ENCODE measurements around the gene WDR12.

Gene WDR12

DNA sequence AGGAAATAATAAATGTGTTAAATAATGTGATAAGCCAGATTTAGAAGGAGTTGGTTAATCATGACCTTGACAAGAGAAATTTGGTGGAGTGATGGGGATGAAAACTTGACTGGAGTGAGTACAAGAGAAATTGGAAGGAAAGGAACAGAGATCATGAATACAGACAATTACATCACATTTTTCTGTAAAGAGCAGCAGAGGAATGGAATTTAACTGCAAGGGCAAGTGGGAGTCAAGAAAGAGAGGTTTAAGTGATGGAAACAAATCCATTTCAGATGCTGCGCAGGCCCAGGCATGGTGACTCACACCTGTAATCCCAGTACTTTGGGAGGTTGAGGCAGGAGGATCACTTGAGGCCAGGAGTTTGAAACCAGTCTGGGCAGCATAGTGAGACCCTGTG, 86.6 kb downstream of the WDR12 start:
- no peak for DNase-seq (ENCODE audit: low read depth)

More for the DNA sequence above, 86.6 kb downstream of the WDR12 start:
- H3K4me3 ChIP-seq (ENCODE audit: low read depth, low read length): no peak overlapping the region
- TF ChIP-seq, protein P1, sequence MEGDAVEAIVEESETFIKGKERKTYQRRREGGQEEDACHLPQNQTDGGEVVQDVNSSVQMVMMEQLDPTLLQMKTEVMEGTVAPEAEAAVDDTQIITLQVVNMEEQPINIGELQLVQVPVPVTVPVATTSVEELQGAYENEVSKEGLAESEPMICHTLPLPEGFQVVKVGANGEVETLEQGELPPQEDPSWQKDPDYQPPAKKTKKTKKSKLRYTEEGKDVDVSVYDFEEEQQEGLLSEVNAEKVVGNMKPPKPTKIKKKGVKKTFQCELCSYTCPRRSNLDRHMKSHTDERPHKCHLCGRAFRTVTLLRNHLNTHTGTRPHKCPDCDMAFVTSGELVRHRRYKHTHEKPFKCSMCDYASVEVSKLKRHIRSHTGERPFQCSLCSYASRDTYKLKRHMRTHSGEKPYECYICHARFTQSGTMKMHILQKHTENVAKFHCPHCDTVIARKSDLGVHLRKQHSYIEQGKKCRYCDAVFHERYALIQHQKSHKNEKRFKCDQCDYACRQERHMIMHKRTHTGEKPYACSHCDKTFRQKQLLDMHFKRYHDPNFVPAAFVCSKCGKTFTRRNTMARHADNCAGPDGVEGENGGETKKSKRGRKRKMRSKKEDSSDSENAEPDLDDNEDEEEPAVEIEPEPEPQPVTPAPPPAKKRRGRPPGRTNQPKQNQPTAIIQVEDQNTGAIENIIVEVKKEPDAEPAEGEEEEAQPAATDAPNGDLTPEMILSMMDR (IDR thresholded peaks at IDR 0.05; ENCODE audit: insufficient read depth, low read depth, low read length, missing control alignments): no peak

Data from GM12865 (cell line).